ENCODE measurements around the gene PRSS36.
"Not testable (repeated sequence)": the region's sequence is repeated elsewhere in the genome, so short reads cannot be mapped to it uniquely, and the experiment has no call there.

Gene PRSS36

DNA sequence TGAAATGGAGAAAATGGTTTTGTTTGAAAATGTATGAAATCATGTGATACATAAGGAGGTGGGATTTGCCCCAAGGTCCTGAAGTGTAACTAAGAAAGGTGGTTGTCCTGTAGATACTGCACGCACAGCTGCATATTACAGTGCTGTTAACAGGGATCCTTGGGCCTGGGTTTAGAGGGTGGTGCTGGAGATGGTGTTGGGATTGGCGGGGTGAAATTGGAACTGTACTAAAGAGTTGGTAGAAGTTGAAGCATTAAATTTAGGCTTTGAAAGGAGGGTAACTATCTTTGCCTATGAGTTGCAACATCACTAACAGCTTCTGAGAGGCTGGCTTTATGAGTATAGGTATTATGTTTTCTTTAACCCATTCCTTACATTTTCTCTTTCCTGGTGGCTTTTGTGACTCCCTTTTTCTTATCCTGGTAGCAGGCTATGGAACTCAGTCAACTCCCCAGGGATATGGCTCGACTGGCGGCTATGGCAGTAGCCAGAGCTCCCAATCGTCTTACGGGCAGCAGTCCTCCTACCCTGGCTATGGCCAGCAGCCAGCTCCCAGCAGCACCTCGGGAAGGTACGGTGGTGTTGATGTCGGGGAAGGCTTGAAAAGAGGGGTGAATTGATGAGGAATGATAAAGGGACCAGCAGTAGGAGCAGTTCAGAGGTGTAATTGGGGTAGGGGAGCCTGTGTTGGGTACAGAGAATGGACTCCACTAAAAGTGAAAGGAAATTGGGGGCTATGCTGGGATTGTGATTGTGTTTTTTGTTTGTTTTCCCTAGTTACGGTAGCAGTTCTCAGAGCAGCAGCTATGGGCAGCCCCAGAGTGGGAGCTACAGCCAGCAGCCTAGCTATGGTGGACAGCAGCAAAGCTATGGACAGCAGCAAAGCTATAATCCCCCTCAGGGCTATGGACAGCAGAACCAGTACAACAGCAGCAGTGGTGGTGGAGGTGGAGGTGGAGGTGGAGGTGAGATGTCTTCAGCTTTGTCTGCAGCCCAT lies 33.9 kb upstream of the PRSS36 start:
- no peak for DNase-seq

DNA sequence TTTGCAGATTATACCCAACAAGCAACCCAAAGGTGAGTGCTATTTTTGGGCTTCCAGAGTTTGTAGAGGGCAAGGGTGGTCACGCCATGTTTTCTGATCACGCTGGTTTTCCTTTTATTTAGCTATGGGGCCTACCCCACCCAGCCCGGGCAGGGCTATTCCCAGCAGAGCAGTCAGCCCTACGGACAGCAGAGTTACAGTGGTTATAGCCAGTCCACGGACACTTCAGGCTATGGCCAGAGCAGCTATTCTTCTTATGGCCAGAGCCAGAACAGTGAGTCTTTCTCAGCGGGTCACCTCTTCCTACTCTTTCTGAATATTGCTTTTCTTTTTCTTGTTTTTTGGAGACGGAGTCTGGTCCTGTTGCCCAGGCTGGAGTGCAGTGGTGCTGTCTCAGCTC lies 32.5 kb upstream of the PRSS36 start:
- DNase-seq, result no peak

DNA sequence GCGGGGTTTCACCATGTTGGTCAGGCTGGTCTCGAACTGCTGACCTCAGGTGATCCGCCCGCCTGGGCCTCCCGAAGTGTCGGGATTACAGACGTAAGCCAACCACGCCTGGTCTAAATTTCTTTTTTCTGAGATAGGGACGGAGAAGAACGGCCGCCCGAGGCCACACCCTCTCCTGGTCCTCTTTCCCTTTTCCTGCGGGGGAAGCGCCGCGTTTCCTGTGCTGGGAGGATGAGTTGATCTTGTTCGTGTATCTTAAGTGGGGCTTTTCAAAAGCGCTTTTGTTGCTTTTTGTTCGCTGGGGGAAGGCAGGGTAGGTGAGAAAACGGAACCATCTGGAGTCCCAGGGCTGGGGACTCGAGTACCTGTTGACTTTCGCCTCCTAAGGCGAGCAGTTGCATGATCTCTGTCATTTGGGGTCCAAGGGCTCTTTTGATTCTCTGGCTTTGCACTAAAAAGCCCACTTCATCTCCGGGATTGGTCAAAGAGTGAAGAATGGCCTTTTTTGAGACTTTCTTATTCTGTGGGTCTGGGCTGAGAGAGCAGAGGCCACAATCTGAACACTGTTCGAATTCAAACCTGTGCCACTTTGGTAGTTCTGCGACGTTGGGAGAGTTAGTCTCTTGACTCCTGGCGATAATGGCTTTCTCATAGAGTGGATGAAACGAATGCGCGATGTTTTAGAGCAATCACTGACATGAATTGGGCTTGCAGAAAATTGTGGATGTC lies 31.4 kb upstream of the PRSS36 start:
- peak; percentile 47 to 60 for DNase-seq

DNA sequence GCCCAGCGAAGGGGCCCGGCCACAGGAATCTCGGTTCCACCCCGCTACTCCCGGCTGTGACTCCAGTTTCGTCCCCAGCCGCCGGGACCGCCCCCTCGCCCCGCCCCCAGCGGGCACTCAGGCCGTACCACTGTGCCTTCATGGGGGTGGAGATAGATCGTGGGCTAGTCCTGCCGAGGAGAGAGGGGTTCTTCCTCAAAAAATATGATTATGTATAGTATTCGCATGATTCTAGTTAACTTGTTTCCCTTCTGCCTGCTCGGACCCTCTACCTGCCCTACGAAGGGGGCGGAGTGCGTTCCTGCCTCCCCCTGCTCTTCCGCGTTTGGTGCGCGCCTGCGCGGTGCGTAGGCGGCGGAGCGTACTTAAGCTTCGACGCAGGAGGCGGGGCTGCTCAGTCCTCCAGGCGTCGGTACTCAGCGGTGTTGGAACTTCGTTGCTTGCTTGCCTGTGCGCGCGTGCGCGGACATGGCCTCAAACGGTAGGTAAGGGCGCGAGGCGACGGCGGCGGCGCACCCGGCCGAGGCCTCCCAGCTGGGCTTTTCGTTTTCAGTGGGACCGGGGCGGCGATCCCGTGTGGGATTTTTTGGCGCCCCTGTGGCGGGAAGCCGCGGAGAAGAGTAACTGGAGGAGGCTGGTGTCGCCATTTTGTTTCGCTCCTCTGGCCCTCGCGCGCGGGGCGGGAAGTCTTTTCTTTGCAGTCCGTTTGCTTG lies 30.0 kb upstream of the PRSS36 start, which contains the start of gene FUS:
FUS (plus strand) TSS at position 393 of the 713 bp plus-strand sequence; CDS start at position 469, 76 bp downstream.
- peak; percentile 91 to 92 for DNase-seq

DNA sequence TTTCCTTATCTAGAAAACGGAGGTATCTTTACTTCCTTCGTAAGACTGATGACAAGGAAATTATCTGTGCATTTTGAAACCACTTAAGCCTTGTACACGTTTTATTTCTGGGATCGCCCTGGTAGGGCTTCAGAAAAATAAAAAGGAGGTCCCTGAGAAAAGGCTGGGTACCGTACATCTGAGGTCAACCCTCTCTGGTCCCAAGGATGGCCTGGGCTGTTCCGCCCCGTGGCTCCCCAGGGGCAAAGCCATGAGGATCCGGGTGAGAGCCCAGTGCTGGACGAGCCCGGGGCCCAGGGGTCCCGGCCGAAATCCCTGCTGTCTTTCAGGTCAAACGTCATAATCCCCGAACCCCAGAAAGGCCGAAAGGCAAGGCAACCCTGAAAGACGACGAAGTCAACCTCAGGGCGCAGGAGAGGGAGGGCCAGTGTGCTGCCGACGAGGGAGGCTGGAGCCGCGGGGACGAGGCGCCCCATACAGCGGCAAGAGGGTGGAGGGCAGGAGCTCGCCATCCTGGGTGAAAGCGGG lies 29.4 kb upstream of the PRSS36 start:
- DNase-seq, result no peak

DNA sequence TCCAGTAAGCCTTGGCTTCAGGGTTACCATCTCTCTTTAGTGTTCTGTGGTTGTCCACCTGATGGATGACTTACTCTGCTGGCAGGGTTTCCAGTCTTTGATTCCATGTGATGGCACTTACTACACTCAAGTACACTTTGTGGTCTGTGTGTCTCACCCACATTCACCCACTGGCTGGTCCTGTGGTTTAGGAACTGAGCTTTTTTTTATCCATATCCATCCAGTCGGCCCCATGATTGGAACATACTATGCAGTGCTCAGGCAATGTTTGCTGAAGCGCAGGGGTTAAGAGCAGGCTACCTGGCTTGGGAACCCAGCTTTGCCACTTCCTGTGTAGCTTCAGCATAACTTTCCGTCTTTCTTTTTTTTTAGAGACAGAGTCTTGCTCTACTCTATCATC lies 27.3 kb upstream of the PRSS36 start:
- DNase-seq, result peak; percentile 44 to 63

DNA sequence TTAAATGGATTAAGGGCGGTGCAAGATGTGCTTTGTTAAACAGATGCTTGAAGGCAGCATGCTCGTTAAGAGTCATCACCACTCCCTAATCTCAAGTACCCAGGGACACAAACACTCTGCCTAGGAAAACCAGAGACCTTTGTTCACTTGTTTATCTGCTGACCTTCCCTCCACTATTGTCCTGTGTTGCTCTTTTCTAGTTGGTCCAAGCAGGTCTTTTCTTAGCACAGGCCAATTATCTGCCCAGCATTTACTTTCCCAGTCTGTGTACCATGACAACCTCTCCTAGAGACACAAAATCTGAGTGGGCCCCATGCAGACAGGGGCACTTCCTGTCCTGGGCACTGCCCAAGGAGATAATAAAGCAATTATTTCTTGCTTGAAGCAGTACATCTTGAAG lies 20.2 kb upstream of the PRSS36 start:
- not testable (repeated sequence) for DNase-seq

DNA sequence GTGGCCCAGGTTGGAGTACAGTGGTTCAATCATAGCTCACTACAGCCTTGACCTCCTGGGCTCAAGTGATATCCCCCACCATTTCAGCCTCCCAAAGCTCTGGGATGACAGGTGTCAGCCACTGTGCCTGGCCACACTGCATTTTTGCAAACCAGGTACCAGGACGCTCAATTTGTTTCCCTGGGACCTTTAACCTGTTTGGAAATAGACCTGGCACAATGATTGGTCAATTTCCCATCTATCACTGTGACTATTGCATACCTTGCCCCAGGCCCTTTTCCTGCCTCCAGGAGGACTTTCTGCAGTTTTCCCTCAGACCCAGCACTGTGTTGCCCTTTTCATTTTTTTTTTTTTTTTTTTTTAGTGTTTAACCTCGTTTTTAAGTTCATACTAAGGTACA lies 19.0 kb upstream of the PRSS36 start:
- DNase-seq, result no peak

DNA sequence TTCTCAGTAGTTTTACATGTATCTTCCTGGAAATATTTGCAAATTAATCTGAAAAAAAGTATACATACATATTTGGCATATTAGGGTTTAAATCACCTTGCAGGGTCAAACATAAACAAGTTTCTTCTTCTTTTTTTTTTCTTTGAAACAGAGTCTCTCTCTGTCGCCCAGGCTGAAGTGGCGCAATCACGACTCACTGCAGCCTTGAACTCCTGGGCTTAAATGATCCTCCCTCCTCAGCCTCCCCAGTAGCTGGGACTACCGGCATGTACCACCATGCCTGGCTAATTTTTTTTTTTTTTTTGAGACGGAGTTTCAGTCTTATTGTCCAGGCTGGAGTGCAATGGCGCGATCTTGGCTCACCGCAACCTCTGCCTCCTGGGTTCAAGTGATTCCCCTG lies 17.4 kb upstream of the PRSS36 start:
- DNase-seq, result no peak

DNA sequence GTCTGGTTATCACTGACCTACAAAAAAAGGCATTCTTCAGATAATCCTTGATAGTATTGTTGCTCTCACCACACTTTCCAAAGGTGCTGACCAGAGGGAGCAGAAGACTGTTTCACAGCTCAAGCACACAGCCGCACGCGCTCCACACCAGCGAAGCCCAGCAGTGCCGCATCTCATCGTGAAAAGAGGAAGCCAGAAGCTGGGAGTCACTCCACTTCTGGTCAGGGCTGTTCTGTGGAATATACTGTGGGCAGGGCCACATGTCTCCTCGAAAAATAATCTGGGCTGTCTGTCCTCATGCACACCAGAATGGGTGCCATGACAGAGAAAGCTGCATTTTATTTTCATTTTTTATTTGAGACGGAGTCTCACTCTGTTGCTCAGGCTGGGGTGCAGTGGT lies 7.3 kb upstream of the PRSS36 start:
- DNase-seq, result no peak

DNA sequence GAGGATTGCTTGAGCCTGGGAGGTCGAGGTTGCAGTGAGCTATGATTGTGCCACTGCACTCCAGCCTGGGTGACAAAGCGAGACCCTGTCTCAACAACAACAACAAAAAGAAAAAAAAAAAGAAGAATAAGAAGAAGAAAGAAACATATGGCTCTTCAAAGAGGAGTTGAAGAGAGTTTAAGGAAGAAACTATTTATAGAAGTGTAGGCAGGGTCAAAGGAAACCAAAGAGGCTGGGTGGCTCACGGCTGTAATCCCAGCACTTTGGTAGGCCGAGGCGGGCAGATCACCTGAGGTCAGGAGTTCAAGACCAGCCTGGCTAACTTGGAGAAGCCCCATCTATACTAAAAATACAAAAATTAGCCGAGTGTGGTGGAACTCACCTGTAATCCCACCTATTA lies 1.1 kb upstream of the PRSS36 start:
- not testable (repeated sequence) for DNase-seq

DNA sequence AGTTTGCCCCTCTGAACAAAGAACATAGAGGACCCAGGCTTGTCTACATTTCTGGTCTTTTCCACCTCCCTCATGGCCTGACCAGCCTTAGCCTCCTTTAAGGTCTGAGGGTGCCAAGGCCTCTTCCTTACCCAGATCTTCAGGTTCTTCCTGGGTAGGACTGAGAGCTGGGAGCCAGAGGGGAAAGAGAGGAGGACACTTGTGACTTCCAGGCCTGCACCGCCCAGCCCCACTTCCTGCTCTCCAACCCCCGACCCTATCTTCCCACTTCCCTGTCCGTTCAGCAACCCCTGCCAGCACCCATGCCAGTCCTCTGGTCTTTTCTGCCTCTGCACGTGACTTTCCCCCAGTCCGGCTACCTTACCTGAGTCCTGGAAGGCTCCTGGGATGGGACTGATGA lies 534 bp downstream of the PRSS36 start:
- DNase-seq, result no peak

DNA sequence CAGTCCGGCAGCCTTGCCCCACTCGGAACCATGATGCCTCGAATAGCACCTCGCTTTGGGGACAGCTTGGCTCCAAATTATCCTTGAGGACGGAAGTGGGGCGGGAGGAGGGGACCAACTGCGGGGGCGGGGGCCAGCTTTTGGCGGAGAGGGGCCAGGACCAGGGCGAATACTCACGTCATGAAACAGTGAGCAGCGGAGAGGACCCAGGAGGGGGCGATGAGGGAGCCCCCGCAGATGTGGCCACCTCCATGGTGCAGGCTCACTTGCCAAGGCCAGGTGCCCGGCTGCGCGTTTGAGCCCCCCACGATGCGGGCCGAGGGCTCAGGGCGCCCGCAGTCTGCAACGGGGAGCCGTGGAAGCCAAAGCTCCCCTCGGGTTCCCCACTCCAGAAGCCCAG lies 970 bp downstream of the PRSS36 start:
- no peak for DNase-seq

DNA sequence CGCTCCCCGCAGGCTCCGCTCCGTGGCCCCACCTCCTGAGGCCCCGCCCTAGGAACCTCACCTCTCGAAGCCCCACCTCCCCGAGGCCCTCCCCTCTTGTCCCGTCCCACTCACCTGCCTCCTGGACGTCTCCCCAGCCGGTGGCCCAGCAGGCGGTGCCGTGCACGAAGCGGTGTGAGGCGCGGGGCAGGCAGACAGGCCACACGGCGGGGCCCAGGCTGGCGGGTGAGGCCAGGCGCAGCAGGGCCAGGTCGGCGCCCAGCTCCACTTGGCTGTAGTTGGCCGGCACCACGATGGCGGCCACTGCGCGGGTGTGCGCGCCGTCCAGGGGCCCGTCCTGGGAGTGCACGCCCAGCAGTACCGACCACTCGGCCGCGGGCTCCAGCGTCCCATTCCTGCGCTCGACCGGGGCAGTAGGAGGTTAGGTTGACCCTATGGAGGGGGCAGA lies 1.6 kb downstream of the PRSS36 start:
- DNase-seq, result no peak

DNA sequence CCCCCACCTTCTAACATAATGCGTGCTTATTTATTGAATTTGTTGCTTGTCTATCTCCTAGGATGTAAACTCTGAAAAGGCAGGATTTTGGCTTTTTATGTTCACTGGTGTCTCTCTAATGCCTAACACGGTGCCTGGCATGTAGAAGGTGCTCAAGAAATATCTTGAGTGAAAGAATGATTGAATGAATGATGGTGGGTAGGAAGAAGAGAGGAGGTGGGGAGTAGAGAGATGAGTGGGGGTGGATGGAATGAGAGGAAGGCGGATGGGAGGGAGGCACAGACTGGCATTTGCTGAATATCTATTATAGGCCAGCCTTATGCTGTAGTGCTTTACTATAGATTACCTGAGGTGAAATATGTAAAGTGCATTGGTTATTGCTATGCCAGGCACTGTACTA lies 2.3 kb downstream of the PRSS36 start:
- no peak for DNase-seq

DNA sequence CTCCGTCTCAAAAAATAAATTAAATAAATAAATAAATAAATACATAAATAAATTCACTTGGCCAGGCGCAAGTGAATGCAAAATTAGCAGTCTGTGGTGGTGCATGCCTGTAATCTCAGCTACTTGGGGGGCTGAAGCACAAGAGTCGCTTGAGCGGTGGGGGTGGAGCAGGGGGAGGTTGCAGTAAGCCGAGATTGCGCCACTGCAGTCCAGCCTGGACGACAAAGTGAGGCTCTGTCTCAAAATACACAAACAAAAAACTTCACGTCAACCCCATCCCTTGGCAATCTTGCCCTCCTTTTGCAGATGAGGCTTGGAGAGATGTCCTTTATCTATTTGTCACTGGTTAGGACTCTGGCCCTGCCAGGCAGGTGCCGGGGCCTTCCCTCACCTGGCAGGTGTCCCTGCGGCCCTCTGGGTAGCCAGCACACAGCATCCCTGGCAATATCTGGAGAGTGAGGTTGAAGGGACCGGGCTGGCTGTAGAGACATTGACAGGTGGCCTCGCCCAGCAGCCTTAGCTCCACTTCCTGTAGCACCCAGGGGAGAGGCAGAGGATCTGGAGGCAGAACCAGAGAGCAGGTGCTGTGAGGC lies 4.4 kb downstream of the PRSS36 start:
- no peak for DNase-seq

DNA sequence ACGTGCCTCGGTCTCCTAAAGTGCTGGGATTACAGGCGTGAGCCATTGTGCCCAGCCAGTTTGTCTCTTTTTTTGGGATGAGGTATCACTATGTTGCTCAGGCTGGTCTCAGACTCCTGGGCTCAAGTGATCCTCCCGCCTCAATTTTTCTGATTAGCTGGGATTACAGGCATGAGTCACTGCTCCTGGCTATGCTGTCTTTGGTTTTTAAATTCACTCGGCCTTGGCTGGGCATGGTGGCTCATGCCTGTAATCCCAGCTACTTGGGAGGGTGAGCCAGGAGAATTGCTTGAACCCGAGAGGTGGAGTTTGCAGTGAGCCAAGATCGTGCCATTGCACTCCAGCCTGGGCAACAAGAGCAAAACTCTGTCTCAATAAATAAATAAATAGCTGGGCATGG lies 5.4 kb downstream of the PRSS36 start:
- not testable (repeated sequence) for DNase-seq

DNA sequence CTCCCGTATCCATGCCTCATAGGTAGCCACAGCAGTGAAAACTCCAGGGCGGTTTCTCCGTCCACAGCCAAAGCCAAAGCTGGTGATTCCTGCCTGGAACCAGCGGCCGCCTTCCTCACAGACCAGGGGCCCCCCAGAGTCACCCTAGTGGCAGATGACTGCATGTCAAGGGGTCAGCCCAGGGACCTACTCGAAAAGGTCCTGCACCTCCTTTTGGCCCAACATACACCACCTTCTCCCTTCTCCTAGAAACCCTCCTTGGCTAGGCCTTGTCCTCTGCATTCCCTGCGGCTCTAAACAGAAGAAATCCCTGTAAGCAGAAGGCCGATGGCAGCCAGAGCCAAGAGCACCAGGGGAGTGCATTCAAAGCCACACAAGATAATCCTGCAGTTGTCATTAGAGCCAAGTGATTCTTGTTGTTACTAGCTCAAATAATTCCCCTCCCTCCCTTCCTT lies 6.1 kb downstream of the PRSS36 start:
- DNase-seq, result no peak

DNA sequence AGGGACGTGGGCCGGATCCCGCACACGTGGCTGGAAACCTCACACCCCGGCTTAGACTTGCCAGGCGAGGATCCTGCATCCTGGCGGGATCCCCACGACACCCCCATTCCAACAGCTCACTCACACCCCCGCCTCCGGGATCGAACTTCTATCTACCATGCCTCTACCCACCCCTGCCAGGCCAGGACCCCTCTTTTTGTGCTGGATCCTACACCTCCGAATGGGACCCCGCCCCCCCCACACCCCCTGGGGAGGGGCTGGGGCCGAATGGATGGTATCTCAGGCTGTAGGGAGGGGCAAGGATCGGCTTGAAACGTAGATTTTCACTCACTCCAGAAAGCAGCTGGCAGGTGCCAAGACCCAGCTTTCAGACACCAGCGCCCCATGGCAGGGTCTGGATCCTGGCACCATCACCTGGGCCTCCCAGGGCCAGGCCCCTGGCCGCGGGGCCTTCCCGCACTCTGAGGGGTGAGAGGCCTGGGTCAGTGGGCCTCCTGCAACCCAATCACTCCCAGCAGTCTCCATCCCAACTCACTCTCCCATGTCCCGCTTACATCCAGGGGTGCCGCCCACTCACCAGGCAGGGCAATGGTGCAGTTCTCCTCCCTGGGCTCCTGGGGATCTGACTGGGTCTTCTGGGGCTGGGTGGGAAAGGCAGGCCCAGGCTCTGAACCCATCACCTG lies 6.7 kb downstream of the PRSS36 start:
- no peak for DNase-seq

DNA sequence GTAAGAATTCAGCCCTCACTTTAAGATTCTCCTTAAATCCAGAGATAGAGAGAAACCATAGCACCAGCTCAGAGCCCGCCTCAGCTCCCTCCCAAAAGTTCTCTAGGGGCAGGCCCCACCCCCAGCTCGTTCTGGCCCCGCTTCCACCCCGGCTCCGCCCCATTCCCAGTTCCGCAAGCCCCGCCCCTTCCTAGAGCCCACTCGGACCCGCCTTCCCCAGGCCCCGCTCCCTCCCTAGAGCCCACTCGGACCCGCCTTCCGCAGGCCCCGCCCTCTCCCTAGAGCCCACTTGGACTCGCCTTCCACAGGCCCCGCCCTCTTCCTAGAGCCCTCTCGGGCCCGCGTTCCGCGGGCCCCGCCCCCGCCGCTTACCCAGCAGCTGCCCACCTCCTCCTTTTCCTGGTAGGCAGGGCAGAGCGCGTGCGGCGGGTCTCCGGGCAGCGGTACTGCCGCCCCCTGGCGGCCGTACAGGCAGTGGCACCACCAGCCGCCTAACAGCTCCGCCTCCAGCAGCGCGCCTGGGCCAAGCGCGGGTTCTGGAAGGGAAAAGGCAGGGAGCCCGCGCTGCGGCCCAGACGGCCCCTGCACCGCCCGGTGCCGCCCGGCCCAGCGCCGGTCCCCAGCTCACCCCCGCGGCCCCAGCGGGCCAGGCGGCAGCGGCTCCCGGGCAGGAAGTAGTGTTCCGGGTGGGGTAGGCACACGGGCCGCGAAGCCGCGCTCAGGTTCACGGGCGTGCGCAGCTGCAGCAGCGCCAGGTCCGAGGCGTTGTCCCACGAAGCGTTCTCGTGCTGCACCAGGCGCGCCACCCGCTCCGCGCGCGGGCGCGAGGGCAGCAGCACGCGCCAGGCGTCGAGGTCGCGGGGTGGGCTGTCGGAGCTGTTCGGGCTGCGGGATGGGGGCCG lies 7.5 kb downstream of the PRSS36 start:
- peak; percentile 99 to 100 for DNase-seq

All from activated CD4-positive, alpha-beta T cell treated with anti-CD3 and anti-CD28 coated beads, Interleukin-2, amount 50 U/mL, for 48 hours (primary cell).